Esophagus muscularis mucosa (tissue), 4 donors: ENCODE data around the gene TLE5.

ENCODE experiments used
- CTCF ChIP-seq, 3 experiments: fragments of 200-600 bp in 2 of 3; fragments of 450-650 bp in 1 of 3; sonication (generic) in 2 of 3; IDR thresholded peaks; one replicate each; pipeline ENCODE4 v1.5.1; 2017 to 2019; ENCODE audit warnings: antibody characterized with exemption in 3 of 3, mild to moderate bottlenecking in 2 of 3, moderate library complexity in 1 of 3
- EP300 ChIP-seq: sonication (generic); formaldehyde crosslinking; IDR thresholded peaks from one replicate; pipeline ENCODE4 v1.6.1; 2017; ENCODE audit warnings: antibody characterized with exemption
- POLR2A ChIP-seq: fragments of 450-650 bp; IDR thresholded peaks from one replicate; pipeline ENCODE4 v1.6.1; 2017; ENCODE audit warnings: antibody characterized with exemption, moderate library complexity, mild to moderate bottlenecking, low read depth
- POLR2AphosphoS5 ChIP-seq, 2 donors: sonication (generic); formaldehyde crosslinking; IDR thresholded peaks; one replicate each; pipeline ENCODE4 v1.6.1; 2017; ENCODE audit warnings: antibody characterized with exemption in 2 of 2

GRCh38 chr19:3033595-3034405 lies 28.5 kb downstream of the TLE5 start:
- no peak for TF ChIP-seq CTCF (IDR thresholded peaks at IDR 0.05)
- no peak for TF ChIP-seq EP300
- no peak for TF ChIP-seq POLR2A
- TF ChIP-seq POLR2AphosphoS5 (IDR thresholded peaks at IDR 0.05), result no peak
